GM13976 (cell line): ENCODE measurements around the gene MYOT.
A peak's percentile ranks its signal among the peaks of the same experiment; 100 is the strongest.
"Not testable (repeated sequence)": the region's sequence is repeated elsewhere in the genome, so short reads cannot be mapped to it uniquely, and the experiment has no call there.

Experiments used
- DNase-seq: peaks from one replicate; pipeline ENCODE4 v3.0.0; 2012; ENCODE audit warnings: low spot score
- in situ Hi-C: fragments of 300-500 bp; cut with MboI; formaldehyde crosslinking; loops from one replicate; pipeline ENCODE4 v1.12.0; 2022; ENCODE audit warnings: low sequenced_read_pairs, mixed read lengths, inconsistent platforms; ENCODE audit not compliant: unreplicated experiment
- TF ChIP-seq, protein P1 (sequence below): IDR thresholded peaks from 2 replicates; pipeline ENCODE4 v1.5.1; 2012; ENCODE audit warnings: borderline replicate concordance, mild to moderate bottlenecking; ENCODE audit not compliant: insufficient read depth; ENCODE audit errors: extremely low read depth, missing control alignments, control extremely low read depth

Gene MYOT

DNA sequence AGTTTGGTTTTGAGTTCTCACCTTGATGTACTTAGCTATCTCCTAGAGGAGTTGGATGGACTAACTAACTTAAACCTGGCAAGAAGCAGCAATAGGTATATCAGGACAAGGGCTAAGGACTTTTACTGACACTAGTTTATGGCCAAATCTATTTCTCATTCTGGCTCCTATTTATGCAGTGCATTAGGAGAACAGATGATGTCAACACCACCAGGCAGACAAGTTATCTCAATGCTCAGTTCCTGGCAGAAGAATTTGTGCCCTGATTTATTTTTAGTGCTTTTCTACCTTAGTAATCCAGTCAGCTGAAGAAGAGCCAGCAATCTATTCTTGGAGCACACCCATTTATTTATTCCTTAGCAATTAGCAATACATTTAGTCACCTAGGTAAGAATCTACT, 30.7 kb upstream of the MYOT start:
- DNase-seq, result no peak
- TF ChIP-seq, protein P1, sequence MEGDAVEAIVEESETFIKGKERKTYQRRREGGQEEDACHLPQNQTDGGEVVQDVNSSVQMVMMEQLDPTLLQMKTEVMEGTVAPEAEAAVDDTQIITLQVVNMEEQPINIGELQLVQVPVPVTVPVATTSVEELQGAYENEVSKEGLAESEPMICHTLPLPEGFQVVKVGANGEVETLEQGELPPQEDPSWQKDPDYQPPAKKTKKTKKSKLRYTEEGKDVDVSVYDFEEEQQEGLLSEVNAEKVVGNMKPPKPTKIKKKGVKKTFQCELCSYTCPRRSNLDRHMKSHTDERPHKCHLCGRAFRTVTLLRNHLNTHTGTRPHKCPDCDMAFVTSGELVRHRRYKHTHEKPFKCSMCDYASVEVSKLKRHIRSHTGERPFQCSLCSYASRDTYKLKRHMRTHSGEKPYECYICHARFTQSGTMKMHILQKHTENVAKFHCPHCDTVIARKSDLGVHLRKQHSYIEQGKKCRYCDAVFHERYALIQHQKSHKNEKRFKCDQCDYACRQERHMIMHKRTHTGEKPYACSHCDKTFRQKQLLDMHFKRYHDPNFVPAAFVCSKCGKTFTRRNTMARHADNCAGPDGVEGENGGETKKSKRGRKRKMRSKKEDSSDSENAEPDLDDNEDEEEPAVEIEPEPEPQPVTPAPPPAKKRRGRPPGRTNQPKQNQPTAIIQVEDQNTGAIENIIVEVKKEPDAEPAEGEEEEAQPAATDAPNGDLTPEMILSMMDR, result no peak
- in situ Hi-C loops, result no loop called here

DNA sequence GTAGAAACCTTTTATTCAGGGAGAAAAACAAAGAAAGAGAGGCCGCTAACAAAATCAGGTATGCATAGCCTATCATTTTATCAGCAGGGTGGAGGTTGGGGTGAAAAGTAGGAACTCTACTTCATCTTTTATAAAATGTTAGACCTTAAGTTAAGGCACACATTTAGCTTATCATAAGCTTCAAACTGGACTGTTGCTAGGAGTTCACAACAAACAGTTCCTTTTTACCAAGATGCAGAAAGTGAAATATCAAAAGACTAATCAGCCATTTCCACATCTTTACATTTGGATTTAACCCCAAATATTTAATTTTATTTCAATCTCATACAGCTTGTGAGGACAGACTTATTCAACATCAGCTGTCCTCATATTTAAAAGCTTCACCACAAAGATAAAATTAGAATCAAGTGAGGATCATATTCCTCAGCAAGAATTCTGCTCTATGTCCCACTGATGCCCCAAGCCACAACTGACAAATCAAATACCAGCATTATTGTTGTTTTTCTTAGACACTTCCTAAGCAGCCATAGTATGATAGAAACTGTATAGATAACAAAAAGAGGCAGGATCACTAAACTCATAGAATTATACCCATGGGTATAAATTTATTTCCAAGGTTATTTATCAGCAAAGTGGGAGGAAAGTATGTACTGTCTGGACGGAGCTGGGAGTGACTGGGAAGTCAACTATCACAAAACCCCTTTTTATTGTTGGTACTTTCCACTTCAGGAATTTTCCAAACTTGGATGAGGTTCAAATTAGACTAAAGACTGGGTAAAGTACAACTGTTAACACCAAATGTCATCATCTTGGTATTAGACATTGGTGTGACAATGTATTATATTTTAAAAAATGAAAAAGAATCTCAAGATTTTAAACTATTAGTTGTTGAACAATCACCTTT, 29.9 kb upstream of the MYOT start:
- in situ Hi-C loops, result no loop called here
- no peak for DNase-seq
- TF ChIP-seq, protein P1, result no peak

DNA sequence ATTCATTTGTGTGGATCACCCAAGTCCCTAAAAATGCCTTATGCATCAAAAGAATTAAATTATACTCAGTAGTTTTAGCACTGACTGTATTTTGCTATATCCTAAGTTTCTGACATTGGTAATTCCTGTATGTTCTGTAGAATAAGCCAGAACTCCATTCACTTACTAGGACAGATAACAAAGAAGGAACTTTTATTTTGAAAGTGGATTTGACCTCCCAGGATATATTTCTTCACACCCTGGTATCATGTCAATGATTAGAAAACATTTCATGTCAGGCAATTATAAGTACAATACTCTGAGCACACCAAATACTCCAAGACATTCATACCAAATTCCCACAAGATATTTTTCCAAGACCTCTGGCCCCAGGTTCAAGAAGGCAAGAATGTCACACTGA, 28.7 kb upstream of the MYOT start:
- in situ Hi-C loops, result no loop called here
- TF ChIP-seq, protein P1, result no peak
- DNase-seq, result no peak

DNA sequence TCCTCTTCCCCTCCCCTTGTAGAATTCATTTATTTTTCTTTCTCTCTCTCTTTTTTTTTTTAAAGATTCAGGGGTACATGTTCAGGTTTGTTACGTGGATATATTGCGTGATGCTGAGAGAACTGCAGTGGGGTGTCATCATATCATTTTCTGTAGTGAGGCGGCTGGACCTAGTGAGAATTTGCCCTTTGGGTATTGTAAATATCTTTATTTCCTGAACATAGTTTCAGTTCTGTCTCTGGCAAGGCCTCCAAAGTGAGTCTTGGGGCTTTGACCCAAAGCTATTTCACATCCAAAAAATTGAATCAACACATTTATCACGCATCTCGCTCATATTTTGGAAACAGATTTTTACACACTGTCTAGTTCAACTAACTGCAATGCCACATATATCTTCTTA, 25.4 kb upstream of the MYOT start:
- TF ChIP-seq, protein P1, result no peak

DNA sequence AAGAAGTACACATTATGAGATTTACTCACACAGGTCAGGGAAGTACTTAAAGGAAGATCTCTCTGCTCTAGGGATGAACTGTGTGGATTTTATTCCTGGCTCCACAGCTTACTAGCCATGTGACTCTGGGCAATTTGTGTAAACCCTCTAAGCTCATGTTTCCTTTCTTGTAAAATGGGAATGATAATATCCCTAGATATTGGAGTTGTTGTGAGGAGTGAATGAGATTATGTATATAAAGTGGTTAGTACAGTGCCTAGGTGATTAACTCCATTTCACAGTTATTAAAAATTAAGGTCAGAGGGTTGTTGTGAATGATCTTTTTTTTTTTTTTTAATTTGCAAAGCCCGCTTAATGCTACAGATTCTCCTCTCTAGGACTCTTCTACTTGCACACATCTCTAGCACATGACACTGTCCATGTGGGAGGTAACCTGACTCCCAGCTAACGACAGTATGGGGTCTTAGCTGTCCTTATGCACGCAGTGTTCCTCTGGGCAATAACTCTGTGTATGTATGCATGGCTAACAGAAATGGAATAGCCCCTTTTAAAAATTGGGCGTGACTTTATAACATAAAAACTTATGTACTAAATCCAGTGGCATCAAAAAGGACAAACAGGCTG, 23.9 kb upstream of the MYOT start:
- TF ChIP-seq, protein P1, result no peak
- no peak for DNase-seq
- in situ Hi-C loops, result no loop called here

More for the DNA sequence above, 25.4 kb upstream of the MYOT start:
- in situ Hi-C loops, result no loop called here
- DNase-seq, result no peak

DNA sequence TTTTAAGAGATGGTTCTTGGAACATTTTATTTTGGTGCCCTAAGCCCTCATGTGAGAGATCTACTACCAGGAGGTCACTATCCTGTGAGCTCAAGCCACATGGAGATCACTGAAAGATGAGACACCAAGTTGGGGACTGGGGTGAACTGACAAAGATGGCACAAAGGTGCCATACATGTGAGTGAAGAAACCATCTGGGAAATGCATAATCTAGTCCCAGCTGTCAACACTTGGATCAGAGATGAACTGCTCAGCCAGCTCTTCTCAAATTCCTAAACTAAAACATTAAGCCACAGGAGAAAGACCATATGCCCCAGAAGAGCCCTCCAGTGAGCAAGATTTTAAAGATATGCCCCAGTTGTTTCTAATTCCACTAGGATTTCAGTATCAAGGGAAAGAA, 22.2 kb upstream of the MYOT start:
- in situ Hi-C loops, result no loop called here
- DNase-seq, result no peak
- TF ChIP-seq, protein P1, result no peak

DNA sequence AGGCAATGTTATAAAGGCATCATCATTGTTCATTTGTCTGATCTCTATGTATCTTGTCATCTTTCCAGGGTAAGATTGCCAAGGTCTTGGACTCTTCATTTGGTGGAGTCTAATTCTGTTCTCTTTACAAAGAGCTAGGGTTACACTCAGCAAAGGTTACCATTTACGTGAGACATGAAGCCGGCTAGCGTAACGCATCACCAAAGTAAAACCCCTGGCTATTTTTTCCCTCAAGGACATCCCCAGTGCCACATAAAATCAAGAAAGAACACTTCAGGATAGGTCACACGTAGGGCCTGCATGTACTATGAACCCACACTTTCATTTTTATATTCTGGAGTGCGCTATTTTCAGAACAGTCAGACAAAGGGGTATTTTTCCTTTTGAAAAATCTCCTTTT, 20.0 kb upstream of the MYOT start:
- DNase-seq, result peak; percentile 40
- TF ChIP-seq, protein P1, result no peak
- in situ Hi-C loops, result no loop called here

DNA sequence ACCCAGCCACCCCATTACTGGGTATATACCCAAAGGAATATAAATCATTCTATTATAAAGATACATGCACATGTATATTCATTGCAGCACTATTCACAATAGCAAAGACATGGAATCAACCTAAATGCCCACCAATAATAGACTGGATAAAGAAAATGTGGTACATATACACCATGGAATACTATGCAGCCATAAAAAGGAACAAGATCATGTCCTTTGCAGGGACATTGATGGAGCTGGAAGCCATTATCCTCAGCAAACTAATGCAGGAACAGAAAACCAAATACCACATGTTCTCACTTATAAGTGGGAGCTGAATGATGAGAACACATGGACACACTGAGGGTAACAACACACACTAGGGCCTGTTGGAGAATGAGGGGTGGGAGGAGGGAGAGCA, 14.5 kb upstream of the MYOT start:
- DNase-seq, in situ Hi-C loops: not testable (repeated sequence)
